Upper lobe of right lung (tissue), 1 donor: Measurements from ENCODE around the gene BHLHA15. TPM values are rescaled to one million over a fixed set of nuclear protein-coding genes. Genes with fewer than 3 reads are reported as not detected.

ENCODE experiments used
- ATAC-seq: fragments of 200-7000 bp; cut with Tn5 transposase; one replicate; pipeline ENCODE4 v1.9.1; 2020; ENCODE audit warnings: mild to moderate bottlenecking, moderate library complexity
- DNase-seq: peaks from one replicate; pipeline ENCODE4 v3.0.0-alpha.2; 2020
- H3K27ac ChIP-seq: fragments of 200-600 bp; one replicate; pipeline ENCODE4 v1.8.0; 2022
- H3K27me3 ChIP-seq: fragments of 200-600 bp; one replicate; pipeline ENCODE4 v1.8.0; 2022; ENCODE audit warnings: mild to moderate bottlenecking
- H3K36me3 ChIP-seq: fragments of 200-600 bp; one replicate; pipeline ENCODE4 v1.8.0; 2022
- H3K4me1 ChIP-seq: fragments of 200-600 bp; one replicate; pipeline ENCODE4 v1.8.0; 2022
- H3K4me3 ChIP-seq: fragments of 200-600 bp; one replicate; pipeline ENCODE4 v1.8.0; 2022; ENCODE audit warnings: mild to moderate bottlenecking
- H3K9me3 ChIP-seq: fragments of 200-600 bp; one replicate; pipeline ENCODE4 v1.8.0; 2022
- intact Hi-C: fragments of 100-400 bp; cut with DNase I; formaldehyde crosslinking; loops from one replicate; pipeline ENCODE4 v1.11.0; 2022
- total RNA-seq: library from RNA; stranded (reverse); fragmentation: NEBNext Ultra II Directional; extraction: Animal tissue kit (Norgen Biotek cat#: 25700); gene quantifications from one replicate; pipeline ENCODE4 v1.2.1, GENCODE V29; 2021
- TF ChIP-seq, protein P1 (sequence below): fragments of 200-600 bp; IDR thresholded peaks from one replicate; pipeline ENCODE4 v1.8.0; 2022; ENCODE audit warnings: antibody characterized with exemption
- donor health status: DM: no; HTN: yes; CAD: no; lungs with severe emphysema.

Gene BHLHA15
- total RNA-seq, 1 donor from 2014 or later = 0.81 TPM

DNA sequence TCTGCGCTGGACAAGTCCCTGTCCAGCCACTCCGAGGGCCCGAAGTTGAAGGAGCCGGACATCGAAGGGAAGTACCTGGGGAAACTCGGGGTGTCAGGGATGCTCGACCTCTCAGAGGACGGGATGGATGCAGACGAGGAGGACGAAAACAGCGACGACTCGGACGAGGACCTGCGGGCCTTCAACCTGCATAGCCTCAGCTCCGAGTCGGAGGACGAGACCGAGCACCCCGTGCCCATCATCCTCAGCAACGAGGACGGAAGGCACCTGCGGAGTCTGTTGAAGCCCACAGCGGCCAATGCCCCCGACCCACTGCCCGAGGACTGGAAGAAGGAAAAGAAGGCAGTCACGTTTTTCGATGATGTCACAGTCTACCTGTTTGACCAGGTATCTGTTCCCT lies 17.1 kb upstream of the BHLHA15 start:
- H3K4me1 ChIP-seq = no peaks in the 10 kb centered on the region
- H3K27me3 ChIP-seq = no peaks in the 10 kb centered on the region
- intact Hi-C loops = no loop called here
- peaks cover 62% of the 10 kb centered on the region for H3K36me3 ChIP-seq
- H3K9me3 ChIP-seq = no peaks in the 10 kb centered on the region
- TF ChIP-seq, protein P1, sequence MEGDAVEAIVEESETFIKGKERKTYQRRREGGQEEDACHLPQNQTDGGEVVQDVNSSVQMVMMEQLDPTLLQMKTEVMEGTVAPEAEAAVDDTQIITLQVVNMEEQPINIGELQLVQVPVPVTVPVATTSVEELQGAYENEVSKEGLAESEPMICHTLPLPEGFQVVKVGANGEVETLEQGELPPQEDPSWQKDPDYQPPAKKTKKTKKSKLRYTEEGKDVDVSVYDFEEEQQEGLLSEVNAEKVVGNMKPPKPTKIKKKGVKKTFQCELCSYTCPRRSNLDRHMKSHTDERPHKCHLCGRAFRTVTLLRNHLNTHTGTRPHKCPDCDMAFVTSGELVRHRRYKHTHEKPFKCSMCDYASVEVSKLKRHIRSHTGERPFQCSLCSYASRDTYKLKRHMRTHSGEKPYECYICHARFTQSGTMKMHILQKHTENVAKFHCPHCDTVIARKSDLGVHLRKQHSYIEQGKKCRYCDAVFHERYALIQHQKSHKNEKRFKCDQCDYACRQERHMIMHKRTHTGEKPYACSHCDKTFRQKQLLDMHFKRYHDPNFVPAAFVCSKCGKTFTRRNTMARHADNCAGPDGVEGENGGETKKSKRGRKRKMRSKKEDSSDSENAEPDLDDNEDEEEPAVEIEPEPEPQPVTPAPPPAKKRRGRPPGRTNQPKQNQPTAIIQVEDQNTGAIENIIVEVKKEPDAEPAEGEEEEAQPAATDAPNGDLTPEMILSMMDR = no peak
- DNase-seq (no peak), ATAC-seq (no peak)
- H3K27ac ChIP-seq = no peak overlapping the region
- no peak overlapping the region for H3K4me3 ChIP-seq

DNA sequence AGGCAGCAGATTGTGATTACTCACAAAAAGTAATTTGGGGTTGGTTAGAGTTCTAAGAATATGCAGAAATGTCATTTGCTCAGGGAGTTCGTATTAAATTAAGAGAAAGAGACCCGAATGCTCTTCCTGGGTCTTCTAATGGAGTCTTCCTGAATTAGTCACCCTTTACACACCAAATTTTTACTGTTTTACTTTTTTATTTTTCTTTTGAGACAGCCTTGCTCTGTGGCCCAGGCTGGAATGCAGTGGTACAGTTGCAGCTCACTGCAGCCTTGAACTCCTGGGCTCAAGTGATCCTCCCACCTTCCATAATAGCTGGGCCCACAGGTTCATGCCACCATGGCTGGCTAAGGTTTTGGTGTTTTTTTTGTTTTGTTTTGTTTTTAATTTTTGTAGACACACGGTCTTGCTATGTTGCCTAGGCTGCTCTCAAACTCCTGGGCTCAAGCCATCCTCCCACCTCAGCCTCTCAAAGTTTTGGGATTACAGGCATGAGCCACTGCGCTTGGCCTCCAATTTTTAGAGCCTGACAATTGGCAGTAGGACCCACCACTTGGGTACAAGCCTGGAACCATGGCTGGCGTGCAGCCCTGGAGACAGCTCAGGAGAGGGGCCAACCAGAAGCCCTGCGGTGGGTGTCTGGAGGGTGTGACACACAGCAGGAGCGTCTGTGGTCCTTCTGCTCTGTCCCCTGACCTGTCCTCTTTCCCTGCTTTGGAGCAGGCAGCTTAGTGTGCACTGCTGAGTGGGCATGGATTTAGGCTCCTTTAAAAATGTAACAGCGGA lies 16.4 kb upstream of the BHLHA15 start:
- intact Hi-C loops = no loop called here
- no peaks in the 10 kb centered on the region for H3K27me3 ChIP-seq
- H3K4me1 ChIP-seq = no peaks in the 10 kb centered on the region
- peaks cover 62% of the 10 kb centered on the region for H3K36me3 ChIP-seq
- H3K27ac ChIP-seq = no peak overlapping the region
- H3K4me3 ChIP-seq = no peak overlapping the region
- TF ChIP-seq, protein P1 = no peak
- ATAC-seq (no peak), DNase-seq (no peak)
- H3K9me3 ChIP-seq = no peaks in the 10 kb centered on the region

DNA sequence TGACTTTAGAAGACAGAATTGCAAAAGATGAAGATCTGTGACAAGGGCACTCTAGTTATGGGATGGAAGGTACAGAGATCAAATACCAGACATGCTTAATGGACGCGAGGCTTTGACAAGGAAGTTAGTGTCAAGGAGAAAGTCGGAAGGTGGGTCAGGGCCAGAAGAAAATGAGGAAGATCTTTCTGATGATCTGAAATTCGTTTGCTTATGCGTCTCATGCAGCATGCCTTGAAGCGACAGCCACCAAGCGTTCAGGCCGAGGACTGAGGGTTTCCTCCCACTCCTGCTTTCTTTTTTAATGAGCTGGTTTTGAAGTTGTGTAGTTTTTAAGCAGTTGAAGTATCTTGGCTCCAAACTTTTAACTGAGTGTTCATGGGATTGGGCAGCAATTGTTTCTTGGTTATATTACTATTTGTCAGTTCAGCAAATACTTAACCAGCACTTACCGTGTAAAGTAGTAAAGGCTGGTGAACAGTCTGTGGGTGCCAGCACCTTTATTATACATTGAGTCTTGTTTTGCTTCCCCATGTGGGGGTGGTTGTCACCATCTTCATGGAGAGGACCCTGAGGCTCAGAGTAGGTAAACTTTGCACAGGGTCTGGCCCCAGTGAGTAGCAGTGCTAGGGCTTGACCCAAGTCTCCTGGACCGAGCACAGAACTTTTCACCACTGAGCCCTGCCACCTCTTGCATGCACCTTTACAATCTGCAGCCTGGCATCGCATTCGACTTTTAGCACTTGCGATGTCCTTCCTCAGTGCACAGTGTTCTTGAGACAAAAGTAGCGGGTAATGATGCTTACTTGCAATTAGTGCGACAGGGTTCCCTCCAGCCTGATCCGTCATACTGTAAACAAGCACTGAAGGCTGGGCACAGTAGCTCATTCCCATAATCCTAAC lies 14.3 kb upstream of the BHLHA15 start:
- peak; percentile 27 for ATAC-seq
- H3K27me3 ChIP-seq = no peaks in the 10 kb centered on the region
- TF ChIP-seq, protein P1 = no peak
- H3K36me3 ChIP-seq = peaks cover 45% of the 10 kb centered on the region
- H3K27ac ChIP-seq = no peak overlapping the region
- no peak overlapping the region for H3K4me3 ChIP-seq
- H3K4me1 ChIP-seq = no peaks in the 10 kb centered on the region
- DNase-seq = no peak
- intact Hi-C loops = no loop called here
- no peaks in the 10 kb centered on the region for H3K9me3 ChIP-seq

DNA sequence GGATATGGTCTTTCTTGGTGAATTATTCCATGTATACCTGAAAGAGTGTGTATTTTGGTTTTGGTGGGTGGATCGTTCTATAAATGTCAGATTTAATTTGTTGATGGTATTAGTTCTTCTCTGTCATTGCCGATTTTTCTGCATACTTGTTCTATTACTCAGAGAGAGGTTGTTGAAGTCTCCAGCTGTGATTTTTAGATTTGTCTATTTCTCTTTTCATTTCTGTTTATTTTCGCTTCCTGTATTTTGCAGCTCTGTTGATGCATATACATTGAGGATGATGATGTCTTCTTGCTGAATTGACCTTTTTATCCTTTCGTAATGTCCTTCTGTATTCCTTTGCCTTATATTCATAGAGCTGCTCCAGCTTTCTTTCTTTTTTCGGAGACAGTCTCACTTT lies 12.1 kb upstream of the BHLHA15 start:
- intact Hi-C loops = no loop called here
- no peak for ATAC-seq
- TF ChIP-seq, protein P1 = no peak

DNA sequence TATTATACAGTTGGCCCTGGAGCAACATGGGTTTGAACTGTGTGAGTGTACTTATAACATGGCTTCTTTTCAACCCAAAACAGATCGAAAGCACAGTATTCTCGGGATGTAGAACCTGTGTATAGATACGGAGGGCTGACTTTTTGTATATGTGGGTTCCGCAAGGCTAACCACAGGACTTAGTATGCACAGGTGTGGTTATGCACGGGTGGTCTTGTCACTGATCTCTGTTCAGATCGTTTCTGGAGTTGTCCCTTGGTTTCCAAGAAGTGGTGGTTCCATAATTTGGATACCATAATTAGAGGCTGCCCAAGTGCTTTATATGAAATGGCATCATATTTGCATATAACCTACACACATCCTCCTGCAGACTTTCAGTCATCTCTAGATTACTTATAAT lies 10.9 kb upstream of the BHLHA15 start:
- no peak for DNase-seq
- no peaks in the 10 kb centered on the region for H3K9me3 ChIP-seq
- no peak for ATAC-seq
- H3K4me1 ChIP-seq = no peaks in the 10 kb centered on the region
- no peak overlapping the region for H3K27ac ChIP-seq
- H3K36me3 ChIP-seq = peaks cover 27% of the 10 kb centered on the region
- intact Hi-C loops = no loop called here
- H3K4me3 ChIP-seq = no peak overlapping the region
- TF ChIP-seq, protein P1 = no peak
- no peaks in the 10 kb centered on the region for H3K27me3 ChIP-seq

More for the DNA sequence above, 12.1 kb upstream of the BHLHA15 start:
- no peak overlapping the region for H3K4me3 ChIP-seq
- DNase-seq = no peak
- no peaks in the 10 kb centered on the region for H3K9me3 ChIP-seq
- H3K27ac ChIP-seq = no peak overlapping the region
- no peaks in the 10 kb centered on the region for H3K27me3 ChIP-seq
- H3K4me1 ChIP-seq = no peaks in the 10 kb centered on the region
- H3K36me3 ChIP-seq = peaks cover 36% of the 10 kb centered on the region
